ENCODE results near the gene ARID3C. TPM values are rescaled to one million over a fixed set of nuclear protein-coding genes. Genes with fewer than 3 reads are reported as not detected.

ARID3C gene
- total and polyA plus RNA-seq, 2 of the 8 experiments (the other 6 are each of a cell fraction or from before 2014, with no cell fraction given): 0.08 TPM; not detected in 1

DNA sequence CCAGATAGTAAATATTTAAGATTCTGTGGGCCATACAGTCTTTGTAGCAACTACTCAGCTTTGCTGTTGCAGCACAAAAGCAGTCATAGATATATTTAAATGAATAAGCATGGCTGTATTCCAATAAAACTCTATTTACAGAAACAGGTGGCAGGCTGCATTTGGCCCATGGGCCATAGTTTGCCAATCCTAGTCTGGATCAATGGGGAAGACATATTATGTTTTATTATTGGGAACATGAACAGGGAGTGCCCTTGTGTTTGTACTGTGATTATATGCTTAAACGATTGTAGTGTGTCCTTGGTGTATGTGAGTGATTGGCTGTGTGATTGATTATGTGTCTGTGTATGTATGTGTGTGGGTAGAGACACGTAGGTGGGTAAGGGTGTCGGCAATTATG is 45.6 kb upstream of the ARID3C start:
- Histone ChIP-seq H3K9me3 (ENCODE audit: insufficient read depth in 2 of 2, low read depth in 1 of 2, low read length in 1 of 2) (peaks cover 0 to 1% of the 10 kb centered on the region in 2 experiments; a peak in 1 of 4 replicates), H3K4ac (replicated peaks; ENCODE audit: insufficient read length, low read depth, low read length) (no peak overlapping the region), H4K5ac (ENCODE audit: insufficient read length, low read depth, low read length) (no peak overlapping the region), H4K91ac (replicated peaks; ENCODE audit: insufficient read length, low read length) (no peak overlapping the region), H2BK5ac (ENCODE audit: low read depth, low read length) (no peak overlapping the region), H4K20me1 (replicated peaks in 1 of 2; ENCODE audit: control insufficient read depth in 1 of 2, insufficient read depth in 2 of 2, low read length in 2 of 2) (peaks cover 0 to 4% of the 10 kb centered on the region in 2 experiments), H3K4me3 (ENCODE audit: extremely low read depth in 1 of 4, insufficient read depth in 2 of 4, low read depth in 3 of 4, low read length in 4 of 4) (no peak overlapping the region), H3K14ac (ENCODE audit: insufficient read length) (no peak overlapping the region), H3K36me3 (ENCODE audit: control insufficient read depth in 2 of 4, insufficient read depth in 4 of 4, low read length in 3 of 4) (no peaks in the 10 kb centered on the region), H4K8ac (ENCODE audit: extremely low read depth, insufficient read depth, low read length) (no peak overlapping the region), H3K18ac (ENCODE audit: extremely low read depth, low read length) (no peak overlapping the region), H3K56ac (replicated peaks; ENCODE audit: insufficient read length, low read depth, low read length) (no peak overlapping the region), H3K23me2 (ENCODE audit: low read depth, low read length) (no peaks in the 10 kb centered on the region; the same call in 1 of the 2 replicates), H2BK120ac (replicated peaks; ENCODE audit: low read depth, low read length) (no peak overlapping the region), H3K4me2 (ENCODE audit: insufficient read depth in 1 of 2, low read depth in 2 of 2, low read length in 2 of 2) (no peak overlapping the region), H2BK20ac (ENCODE audit: low read length) (no peak overlapping the region), H3K79me1 (ENCODE audit: low read depth, low read length) (no peaks in the 10 kb centered on the region), H3K23ac (ENCODE audit: insufficient read length) (no peak overlapping the region), H3K79me2 (ENCODE audit: control insufficient read depth in 1 of 2, insufficient read depth in 2 of 2, low read length in 2 of 2) (no peaks in the 10 kb centered on the region), H3K9ac (replicated peaks in 1 of 4; ENCODE audit: extremely low read depth in 1 of 4, low read depth in 3 of 4, low read length in 3 of 4) (no peak overlapping the region), H2AK5ac (ENCODE audit: low read depth, low read length) (no peak overlapping the region), H3K27me3 (replicated peaks in 1 of 4; ENCODE audit: control insufficient read depth in 3 of 4, extremely low read depth in 1 of 4, insufficient read depth in 3 of 4, low read length in 3 of 4) (no peaks in the 10 kb centered on the region), H2AFZ (ENCODE audit: low read length) (no peak overlapping the region), H3K4me1 (replicated peaks in 1 of 4; ENCODE audit: control insufficient read depth in 3 of 4, insufficient read depth in 4 of 4, low read length in 3 of 4) (0 out of 7 replicates have a peak, but pooled peaks cover 0 to 2% (median under 1%) of the 10 kb centered on the region in 4 experiments), H2BK15ac (ENCODE audit: low read length) (no peak overlapping the region), H3K27ac (ENCODE audit: low read depth, low read length) (no peak overlapping the region), H2BK12ac (ENCODE audit: low read depth, low read length) (no peak overlapping the region)
- DNase-seq (ENCODE audit: low read depth in 1 of 2, low spot score in 2 of 2) (no peak), FAIRE-seq (no peak)
- WGBS, 2 experiments (ENCODE audit: extremely low coverage in 1 of 2, insufficient coverage in 1 of 2, insufficient read length in 1 of 2, insufficient replicate concordance in 2 of 2, low coverage in 1 of 2, low lambda C conversion rate in 2 of 2, missing lambda C conversion rate in 1 of 2): 70% methylated on average over 3 of the region's 3 CpGs; no CpG with 5 or more reads in 1 of the 2 experiments
- TF ChIP-seq SP4 (IDR thresholded peaks at IDR 0.05; ENCODE audit: low read length) (no peak), JUN (IDR thresholded peaks at IDR 0.05; ENCODE audit: low read depth, low read length) (no peak), PHF8 (conservative IDR thresholded peaks at IDR 0.05; ENCODE audit: low read depth, low read length) (no peak), HDAC2 (IDR thresholded peaks at IDR 0.05; ENCODE audit: borderline replicate concordance in 1 of 2, low read depth in 2 of 2, low read length in 2 of 2) (no peak), CHD2 (IDR thresholded peaks at IDR 0.05; ENCODE audit: low read length) (no peak)
- TF ChIP-seq, protein P1, sequence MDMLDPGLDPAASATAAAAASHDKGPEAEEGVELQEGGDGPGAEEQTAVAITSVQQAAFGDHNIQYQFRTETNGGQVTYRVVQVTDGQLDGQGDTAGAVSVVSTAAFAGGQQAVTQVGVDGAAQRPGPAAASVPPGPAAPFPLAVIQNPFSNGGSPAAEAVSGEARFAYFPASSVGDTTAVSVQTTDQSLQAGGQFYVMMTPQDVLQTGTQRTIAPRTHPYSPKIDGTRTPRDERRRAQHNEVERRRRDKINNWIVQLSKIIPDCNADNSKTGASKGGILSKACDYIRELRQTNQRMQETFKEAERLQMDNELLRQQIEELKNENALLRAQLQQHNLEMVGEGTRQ (IDR thresholded peaks at IDR 0.05; ENCODE audit: low read length): no peak
- TF ChIP-seq, protein P2, sequence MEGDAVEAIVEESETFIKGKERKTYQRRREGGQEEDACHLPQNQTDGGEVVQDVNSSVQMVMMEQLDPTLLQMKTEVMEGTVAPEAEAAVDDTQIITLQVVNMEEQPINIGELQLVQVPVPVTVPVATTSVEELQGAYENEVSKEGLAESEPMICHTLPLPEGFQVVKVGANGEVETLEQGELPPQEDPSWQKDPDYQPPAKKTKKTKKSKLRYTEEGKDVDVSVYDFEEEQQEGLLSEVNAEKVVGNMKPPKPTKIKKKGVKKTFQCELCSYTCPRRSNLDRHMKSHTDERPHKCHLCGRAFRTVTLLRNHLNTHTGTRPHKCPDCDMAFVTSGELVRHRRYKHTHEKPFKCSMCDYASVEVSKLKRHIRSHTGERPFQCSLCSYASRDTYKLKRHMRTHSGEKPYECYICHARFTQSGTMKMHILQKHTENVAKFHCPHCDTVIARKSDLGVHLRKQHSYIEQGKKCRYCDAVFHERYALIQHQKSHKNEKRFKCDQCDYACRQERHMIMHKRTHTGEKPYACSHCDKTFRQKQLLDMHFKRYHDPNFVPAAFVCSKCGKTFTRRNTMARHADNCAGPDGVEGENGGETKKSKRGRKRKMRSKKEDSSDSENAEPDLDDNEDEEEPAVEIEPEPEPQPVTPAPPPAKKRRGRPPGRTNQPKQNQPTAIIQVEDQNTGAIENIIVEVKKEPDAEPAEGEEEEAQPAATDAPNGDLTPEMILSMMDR (IDR thresholded peaks at IDR 0.05; ENCODE audit: control extremely low read depth in 1 of 3, insufficient read depth in 1 of 3, low read depth in 1 of 3, low read length in 3 of 3): no peak
- CTCF ChIA-PET (ENCODE audit: partially characterized antibody): interaction anchor here (0.9 to 5.0 kb wide), 20 partner anchors 9 to 222 kb away, joined by 3 to 108 read pairs (median 6); partner anchors contain the start of genes ARID3C and CCL19
- POLR2A ChIA-PET (ENCODE audit: partially characterized antibody): no interaction called here
